GM21423 (cell line): Measurements from ENCODE around the gene NDUFAF8.

Source experiments
- ATAC-seq: cut with Tn5 transposase; IDR thresholded peaks from one replicate; pipeline ENCODE4 v1.9.1; 2021; ENCODE audit warnings: mild to moderate bottlenecking, moderate library complexity; ENCODE audit not compliant: unreplicated experiment

The NDUFAF8 gene

DNA sequence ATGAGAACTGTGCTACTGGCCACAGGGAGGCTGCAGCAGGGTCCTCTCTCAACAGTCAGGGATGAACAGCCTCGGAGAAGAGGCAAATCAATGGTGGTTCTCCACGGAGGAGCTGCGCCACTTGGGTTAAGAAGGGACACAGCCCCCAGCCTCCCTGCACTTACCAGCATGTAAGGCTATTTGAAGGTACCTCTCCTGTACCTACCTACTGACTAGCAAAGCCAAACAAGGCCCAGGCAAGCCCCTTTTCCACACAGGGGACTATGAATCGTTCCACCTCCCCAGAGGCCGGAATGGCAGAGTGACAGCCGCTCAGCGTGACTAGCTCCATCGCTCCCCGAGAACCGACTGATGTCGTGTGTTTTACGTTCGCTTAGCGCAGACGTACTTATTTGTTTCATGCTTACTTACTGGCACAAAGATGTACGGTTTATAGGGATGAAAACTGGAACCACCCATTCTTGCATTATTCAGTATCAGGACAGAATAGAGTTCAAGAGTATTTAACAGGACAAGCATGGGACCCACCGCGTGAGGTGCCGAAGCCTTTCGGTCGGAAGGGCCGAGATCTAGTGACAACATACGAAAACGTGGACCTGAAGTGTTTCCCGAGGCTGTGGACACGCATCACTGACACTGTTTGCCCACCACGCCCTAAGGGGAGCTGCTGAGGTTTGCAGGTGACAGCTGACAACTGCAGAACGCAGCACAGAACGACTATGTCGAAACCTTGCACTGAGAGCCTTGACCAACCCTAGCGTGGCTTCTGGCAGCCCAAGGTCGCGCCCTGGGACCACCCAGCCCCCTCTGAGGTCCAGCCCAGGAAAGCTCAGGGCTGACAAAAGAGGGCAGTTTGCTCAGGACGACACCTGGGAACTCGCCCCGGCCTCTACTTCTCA, 1.3 kb upstream of the NDUFAF8 start:
- no peak for ATAC-seq

- no peak for ATAC-seq
These were observed 666 bp upstream of the NDUFAF8 start for GRCh38 chr17:81238490-81238814.

- no peak for ATAC-seq
These were observed 817 bp downstream of the NDUFAF8 start for GRCh38 chr17:81239714-81240555.

DNA sequence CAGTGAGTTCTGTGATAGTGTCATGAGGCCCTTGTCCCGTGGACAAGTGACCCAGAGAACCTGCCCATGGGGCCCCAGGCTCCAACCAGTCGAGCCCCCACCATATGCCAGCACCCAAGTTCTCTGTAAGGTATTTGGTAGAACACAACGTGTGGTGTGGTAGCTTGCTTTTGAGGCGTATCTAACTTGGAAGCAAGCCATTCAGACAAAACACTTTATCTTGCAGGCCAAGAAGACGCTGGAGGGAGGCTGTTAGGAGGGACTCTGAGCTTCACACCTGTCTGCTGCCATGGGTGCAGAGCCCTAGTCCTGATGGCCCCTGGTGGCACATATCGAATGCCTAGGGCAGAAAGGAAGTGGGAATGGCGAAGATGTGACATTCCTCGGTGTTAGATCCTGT, 1.6 kb downstream of the NDUFAF8 start:
- no peak for ATAC-seq

DNA sequence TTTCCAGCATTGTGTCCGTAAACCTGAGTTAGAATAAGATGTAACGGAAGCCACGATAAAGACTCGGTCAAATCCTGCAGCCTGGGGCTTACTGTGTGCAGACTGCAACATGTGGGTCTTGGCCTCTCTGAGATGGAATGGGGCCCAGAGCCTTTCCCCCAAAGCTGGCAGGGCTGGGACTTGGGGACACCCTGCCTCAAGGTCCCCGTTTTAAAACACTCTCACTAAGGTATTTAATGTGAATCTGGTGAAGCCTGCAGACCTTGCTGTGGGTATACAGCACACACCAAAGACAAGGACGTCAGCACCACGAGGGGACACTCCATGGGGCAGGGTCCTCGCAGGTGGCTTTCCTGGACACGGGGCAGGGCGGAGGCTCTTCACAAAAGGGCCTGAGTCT, 2.1 kb downstream of the NDUFAF8 start:
- no peak for ATAC-seq

DNA sequence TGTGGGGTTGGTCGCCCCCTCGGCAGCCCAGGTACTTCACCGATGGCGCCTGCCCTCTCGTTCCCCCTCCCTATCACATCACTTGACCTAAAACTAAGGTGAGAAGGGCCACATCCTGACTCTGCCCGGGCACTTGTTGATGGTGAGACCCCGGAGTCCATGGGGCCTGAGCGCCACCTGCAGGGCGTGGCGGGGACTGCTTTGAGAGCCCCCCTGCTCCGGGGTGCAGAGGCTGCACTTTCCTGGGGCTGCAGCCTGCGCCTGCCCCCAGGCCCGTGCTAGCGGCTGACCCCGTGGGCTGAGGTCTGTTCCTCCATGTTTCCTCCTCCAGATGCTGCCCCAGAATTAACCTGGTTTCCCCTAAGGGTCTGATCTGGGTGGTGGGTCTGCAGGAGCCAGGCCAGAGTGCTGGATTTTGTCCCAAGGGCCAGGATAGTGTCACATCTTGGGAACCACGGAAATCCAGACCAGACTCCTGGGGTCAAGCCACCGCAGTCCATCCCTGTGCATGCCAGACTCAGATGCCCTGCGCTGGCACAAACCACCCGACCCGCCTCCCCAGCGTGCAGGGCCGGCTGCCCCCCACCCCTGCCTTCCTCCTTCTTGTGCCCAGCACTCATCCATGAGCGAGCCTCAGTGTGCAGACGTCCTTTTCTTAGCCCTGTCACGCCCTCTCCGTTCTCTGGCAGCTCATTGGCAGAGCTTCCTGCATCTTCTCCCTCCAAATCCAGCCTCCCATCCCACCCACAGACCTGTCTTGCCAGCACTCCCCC, 2.7 kb downstream of the NDUFAF8 start:
- no peak for ATAC-seq

GRCh38 chr17:81242421-81243332, 3.6 kb downstream of the NDUFAF8 start:
- no peak for ATAC-seq

DNA sequence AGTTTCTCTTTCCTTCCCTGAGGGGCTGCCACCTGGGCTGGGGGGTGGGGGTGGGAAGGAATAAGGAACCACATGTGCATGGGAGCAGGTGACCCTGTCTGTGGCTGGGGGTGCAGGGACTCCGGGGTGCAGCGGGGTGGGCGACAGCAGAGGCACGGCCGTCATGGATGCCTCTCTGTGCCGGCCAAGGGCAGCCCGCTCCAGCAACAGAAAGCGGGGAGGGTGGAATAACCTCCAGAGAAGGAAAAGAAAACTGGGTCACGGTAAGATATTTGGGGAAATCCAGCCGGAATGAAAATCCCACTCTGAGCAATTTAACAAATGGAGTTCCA, 4.2 kb downstream of the NDUFAF8 start:
- no peak for ATAC-seq

- ATAC-seq, result no peak
These were observed 5.4 kb downstream of the NDUFAF8 start for GRCh38 chr17:81244358-81245023.

- ATAC-seq, result no peak
These were observed 6.0 kb downstream of the NDUFAF8 start for GRCh38 chr17:81245024-81245664.

- ATAC-seq, result no peak
These were observed 6.7 kb downstream of the NDUFAF8 start for GRCh38 chr17:81245665-81246342.

GRCh38 chr17:81246343-81246670, 7.2 kb downstream of the NDUFAF8 start:
- no peak for ATAC-seq

GRCh38 chr17:81246679-81247338, 7.7 kb downstream of the NDUFAF8 start:
- ATAC-seq, result no peak

DNA sequence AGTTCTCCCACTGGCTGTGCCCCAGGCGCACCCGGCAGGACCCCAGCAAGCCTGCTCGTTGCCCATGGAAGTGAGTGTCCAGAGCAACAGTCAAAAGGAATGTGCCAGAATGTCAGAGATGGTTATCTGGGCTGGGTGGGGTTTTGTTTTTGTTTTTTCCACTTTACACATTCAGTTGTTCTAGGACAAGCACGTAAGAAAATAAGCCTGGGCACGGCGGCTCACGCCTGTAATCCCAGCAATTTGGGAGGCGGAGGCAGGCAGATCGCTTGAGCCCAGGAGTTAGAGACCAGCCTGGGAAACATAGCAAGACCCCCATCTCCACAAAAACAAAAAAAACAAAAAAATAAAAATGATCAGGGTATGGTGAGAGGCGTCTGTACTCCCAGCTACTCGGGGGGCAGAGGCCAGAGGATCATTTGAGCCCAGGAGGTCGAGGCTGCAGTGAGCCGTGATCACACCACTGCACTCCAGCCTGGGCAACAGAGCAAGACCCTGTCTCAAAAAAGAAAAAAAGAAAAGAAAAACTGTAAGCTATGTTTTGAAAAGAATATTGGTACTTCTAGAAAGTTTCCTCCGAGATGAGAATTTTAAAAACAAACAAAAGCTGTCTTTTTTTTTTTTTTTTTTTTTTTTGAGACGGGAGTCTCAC, 8.3 kb downstream of the NDUFAF8 start:
- ATAC-seq, result no peak

DNA sequence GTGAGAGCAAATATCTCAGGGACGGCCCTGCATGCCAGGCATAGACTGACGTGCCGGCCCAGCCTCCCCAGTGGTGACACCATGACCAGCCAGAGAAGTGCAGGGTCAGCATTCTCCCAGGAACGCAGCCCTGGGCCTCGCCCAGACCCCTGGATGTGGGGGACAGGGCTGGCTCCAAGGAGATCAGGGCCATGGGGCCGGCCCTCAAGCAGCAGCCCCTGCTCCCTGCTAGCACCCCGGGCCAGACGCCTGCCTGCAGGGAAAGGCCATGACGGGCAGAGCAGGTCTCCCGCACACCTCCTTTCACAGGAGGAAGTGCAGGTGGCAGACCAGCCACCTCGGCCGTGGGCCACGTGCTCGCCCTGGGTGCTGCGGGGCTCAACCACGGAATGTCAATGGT, 9.5 kb downstream of the NDUFAF8 start:
- ATAC-seq, result no peak

DNA sequence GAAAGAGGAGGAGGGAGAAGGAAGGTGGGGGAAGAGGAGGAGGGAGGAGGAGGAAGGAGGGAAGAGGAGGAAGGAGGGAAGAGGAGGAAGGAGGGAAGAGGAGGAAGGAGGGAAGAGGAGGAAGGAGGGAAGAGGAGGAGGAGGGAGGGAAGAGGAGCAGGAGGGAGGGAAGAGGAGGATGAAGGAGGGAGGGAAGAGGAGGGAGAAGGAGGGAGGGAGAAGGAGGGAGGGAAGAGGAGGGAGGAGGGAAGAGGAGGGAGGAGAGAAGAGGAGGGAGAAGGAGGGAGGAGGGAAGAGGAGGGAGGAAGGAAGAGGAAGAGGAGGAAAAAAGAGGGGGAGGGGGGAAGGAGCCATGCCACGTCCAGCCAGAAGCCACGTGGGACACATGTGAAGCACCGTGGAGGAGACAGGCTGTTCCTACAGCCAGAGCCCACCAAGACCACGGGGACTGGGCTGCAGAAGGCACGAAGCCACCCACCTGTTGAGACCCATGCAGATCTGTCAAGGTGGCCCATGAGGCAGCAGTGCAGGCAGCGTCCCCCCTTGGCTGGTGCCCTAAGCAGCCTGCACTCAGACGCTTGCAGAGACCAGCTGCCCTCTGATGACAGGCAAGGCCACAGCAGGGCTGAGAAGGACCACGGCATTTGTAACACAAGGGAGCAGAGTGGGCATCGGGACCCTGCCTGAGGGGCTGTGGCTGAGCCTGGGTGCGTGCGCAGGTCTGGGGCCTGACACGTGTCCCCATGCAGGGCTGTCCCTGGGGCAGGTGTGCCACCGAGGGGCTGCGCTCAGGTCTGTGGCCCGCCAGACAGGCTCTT, 10.3 kb downstream of the NDUFAF8 start:
- ATAC-seq, result no peak
